Measurements from ENCODE around the gene ANGPTL2.

Gene ANGPTL2

DNA sequence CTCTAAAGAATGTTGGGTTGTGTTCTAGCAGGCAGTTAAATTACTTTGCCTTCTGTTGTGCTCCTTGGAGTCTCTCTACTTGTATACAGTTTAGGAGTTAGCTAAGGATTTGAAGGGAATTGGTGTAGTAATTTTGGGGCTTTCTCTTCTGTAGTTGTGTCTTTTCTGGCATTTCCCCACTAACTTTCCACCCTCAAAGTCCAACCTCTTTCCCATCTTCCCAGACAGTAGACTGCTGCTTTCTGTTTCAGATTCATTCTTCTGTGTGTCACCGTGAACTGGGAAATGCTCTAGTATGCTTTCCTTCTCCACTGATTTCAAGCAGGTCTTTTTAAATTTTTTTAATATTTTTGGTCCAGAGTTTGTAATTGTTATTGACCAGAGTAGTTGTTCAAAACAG lies 4.5 kb upstream of the ANGPTL2 start:
- Histone ChIP-seq H3F3A (ENCODE audit: insufficient read depth, low read length) (no peaks in the 10 kb centered on the region), H3K4me2 (ENCODE audit: low read length) (no peak overlapping the region), H3K9me2 (ENCODE audit: low read depth, low read length) (no peaks in the 10 kb centered on the region), H3K4me3 (ENCODE audit: low read depth, low read length, poor library complexity, severe bottlenecking) (no peak overlapping the region), H3K9me3 (ENCODE audit: low read length) (no peaks in the 10 kb centered on the region), H3K36me3 (ENCODE audit: insufficient read depth, low read length) (no peaks in the 10 kb centered on the region), H2AFZ (ENCODE audit: low read length) (no peak overlapping the region), H3K27ac (ENCODE audit: low read depth, low read length, poor library complexity, severe bottlenecking) (no peak overlapping the region), H3K27me3 (ENCODE audit: insufficient read depth, low read length) (no peaks in the 10 kb centered on the region), H3K79me2 (ENCODE audit: insufficient read depth, low read length) (no peaks in the 10 kb centered on the region), H4K20me1 (ENCODE audit: insufficient read depth, low read length) (no peaks in the 10 kb centered on the region), H3K9ac (ENCODE audit: low read length) (no peak overlapping the region), H3K4me1 (ENCODE audit: insufficient read depth, low read length, severe bottlenecking) (no peaks in the 10 kb centered on the region)
- TF ChIP-seq, protein P1, sequence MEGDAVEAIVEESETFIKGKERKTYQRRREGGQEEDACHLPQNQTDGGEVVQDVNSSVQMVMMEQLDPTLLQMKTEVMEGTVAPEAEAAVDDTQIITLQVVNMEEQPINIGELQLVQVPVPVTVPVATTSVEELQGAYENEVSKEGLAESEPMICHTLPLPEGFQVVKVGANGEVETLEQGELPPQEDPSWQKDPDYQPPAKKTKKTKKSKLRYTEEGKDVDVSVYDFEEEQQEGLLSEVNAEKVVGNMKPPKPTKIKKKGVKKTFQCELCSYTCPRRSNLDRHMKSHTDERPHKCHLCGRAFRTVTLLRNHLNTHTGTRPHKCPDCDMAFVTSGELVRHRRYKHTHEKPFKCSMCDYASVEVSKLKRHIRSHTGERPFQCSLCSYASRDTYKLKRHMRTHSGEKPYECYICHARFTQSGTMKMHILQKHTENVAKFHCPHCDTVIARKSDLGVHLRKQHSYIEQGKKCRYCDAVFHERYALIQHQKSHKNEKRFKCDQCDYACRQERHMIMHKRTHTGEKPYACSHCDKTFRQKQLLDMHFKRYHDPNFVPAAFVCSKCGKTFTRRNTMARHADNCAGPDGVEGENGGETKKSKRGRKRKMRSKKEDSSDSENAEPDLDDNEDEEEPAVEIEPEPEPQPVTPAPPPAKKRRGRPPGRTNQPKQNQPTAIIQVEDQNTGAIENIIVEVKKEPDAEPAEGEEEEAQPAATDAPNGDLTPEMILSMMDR (IDR thresholded peaks at IDR 0.05; ENCODE audit: low read length): no peak
- no peak for TF ChIP-seq EZH2 (IDR thresholded peaks at IDR 0.05; ENCODE audit: borderline replicate concordance, low read length)

- Histone ChIP-seq H3K27ac (ENCODE audit: low read depth, low read length, poor library complexity, severe bottlenecking) (no peak overlapping the region), H3K4me2 (ENCODE audit: low read length) (no peak overlapping the region)
Observed at GRCh38 chr9:127124792-127125191, 2.4 kb upstream of the ANGPTL2 start.

DNA sequence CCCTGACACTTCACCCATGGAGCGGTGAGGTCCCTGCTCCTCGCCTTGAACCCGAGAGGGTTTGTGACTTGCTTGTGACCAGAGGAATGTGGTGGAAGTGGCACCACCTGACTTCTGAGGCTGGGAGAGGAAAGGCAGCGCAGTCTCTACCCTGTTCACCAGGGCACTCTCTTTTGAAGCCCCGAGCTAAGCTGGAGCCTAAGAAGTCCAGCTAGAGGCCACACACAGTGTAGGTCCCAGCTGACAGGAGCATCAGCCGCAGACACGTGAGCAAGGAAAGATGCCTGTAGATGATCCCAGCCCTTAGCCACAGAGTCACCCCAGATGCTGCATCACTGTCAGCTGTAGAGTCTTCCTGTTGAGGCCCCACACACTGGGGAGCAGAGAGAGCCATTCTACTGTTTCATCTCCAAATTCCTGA lies 1.7 kb upstream of the ANGPTL2 start:
- no peaks in the 10 kb centered on the region for H3K27me3 ChIP-seq (ENCODE audit: insufficient read depth, low read length)
- no peak overlapping the region for H3K9ac ChIP-seq (ENCODE audit: low read length)
- no peak overlapping the region for H2AFZ ChIP-seq (ENCODE audit: low read length)
- no peaks in the 10 kb centered on the region for H3K4me1 ChIP-seq (ENCODE audit: insufficient read depth, low read length, severe bottlenecking)
- H3K79me2 ChIP-seq (ENCODE audit: insufficient read depth, low read length): no peaks in the 10 kb centered on the region
- H3K4me2 ChIP-seq (ENCODE audit: low read length): no peak overlapping the region
- no peaks in the 10 kb centered on the region for H4K20me1 ChIP-seq (ENCODE audit: insufficient read depth, low read length)
- H3F3A ChIP-seq (ENCODE audit: insufficient read depth, low read length): no peaks in the 10 kb centered on the region
- H3K9me2 ChIP-seq (ENCODE audit: low read depth, low read length): no peaks in the 10 kb centered on the region
- no peak overlapping the region for H3K27ac ChIP-seq (ENCODE audit: low read depth, low read length, poor library complexity, severe bottlenecking)
- TF ChIP-seq, protein P1 (IDR thresholded peaks at IDR 0.05; ENCODE audit: low read length): no peak
- no peak for TF ChIP-seq EZH2 (IDR thresholded peaks at IDR 0.05; ENCODE audit: borderline replicate concordance, low read length)
- H3K9me3 ChIP-seq (ENCODE audit: low read length): no peaks in the 10 kb centered on the region
- H3K36me3 ChIP-seq (ENCODE audit: insufficient read depth, low read length): no peaks in the 10 kb centered on the region
- H3K4me3 ChIP-seq (ENCODE audit: low read depth, low read length, poor library complexity, severe bottlenecking): no peak overlapping the region

More at GRCh38 chr9:127124792-127125191, 2.4 kb upstream of the ANGPTL2 start:
- H3K4me1 ChIP-seq (ENCODE audit: insufficient read depth, low read length, severe bottlenecking): no peaks in the 10 kb centered on the region
- H3K9me2 ChIP-seq (ENCODE audit: low read depth, low read length): no peaks in the 10 kb centered on the region
- TF ChIP-seq, protein P1 (IDR thresholded peaks at IDR 0.05; ENCODE audit: low read length): no peak
- no peak for TF ChIP-seq EZH2 (IDR thresholded peaks at IDR 0.05; ENCODE audit: borderline replicate concordance, low read length)
- H3K36me3 ChIP-seq (ENCODE audit: insufficient read depth, low read length): no peaks in the 10 kb centered on the region
- no peaks in the 10 kb centered on the region for H4K20me1 ChIP-seq (ENCODE audit: insufficient read depth, low read length)
- no peak overlapping the region for H3K4me3 ChIP-seq (ENCODE audit: low read depth, low read length, poor library complexity, severe bottlenecking)
- H3K27me3 ChIP-seq (ENCODE audit: insufficient read depth, low read length): no peaks in the 10 kb centered on the region
- no peaks in the 10 kb centered on the region for H3F3A ChIP-seq (ENCODE audit: insufficient read depth, low read length)
- H3K9ac ChIP-seq (ENCODE audit: low read length): no peak overlapping the region
- no peaks in the 10 kb centered on the region for H3K79me2 ChIP-seq (ENCODE audit: insufficient read depth, low read length)
- H2AFZ ChIP-seq (ENCODE audit: low read length): no peak overlapping the region
- no peaks in the 10 kb centered on the region for H3K9me3 ChIP-seq (ENCODE audit: low read length)
